ENCODE results near the gene GAGE12G.
"Not testable (repeated sequence)": the region's sequence is repeated elsewhere in the genome, so short reads cannot be mapped to it uniquely, and the experiment has no call there.

GRCh38 chrX:49568728-49569127 is 1.5 kb upstream of the GAGE12G start:
- not testable (repeated sequence) for TF ChIP-seq POLR2AphosphoS5, CTCF, POLR2A (IDR thresholded peaks at IDR 0.05)

All from sigmoid colon (tissue), 4 donors.